HepG2 (cell line): ENCODE results near the gene PAQR6. TPM values are rescaled to one million over a fixed set of nuclear protein-coding genes. Genes with fewer than 3 reads are reported as not detected.

Source experiments
- FOXJ3 ChIP-seq: sonication (generic); formaldehyde crosslinking; IDR thresholded peaks from 2 replicates; pipeline ENCODE4 v1.4.0; 2020; ENCODE audit warnings: missing genetic modification reagents, mild to moderate bottlenecking, borderline replicate concordance
- HHEX ChIP-seq: IDR thresholded peaks from 2 replicates; pipeline ENCODE4 v1.6.1; 2016; ENCODE audit warnings: control low read depth
- IRF2 ChIP-seq: IDR thresholded peaks from 2 replicates; pipeline ENCODE4 v1.6.1; 2018; ENCODE audit warnings: missing genetic modification reagents, missing compliant biosample characterization
- ISX ChIP-seq: sonication (generic); formaldehyde crosslinking; conservative IDR thresholded peaks from 2 replicates; pipeline ENCODE4 v1.5.0; 2020; ENCODE audit warnings: missing genetic modification reagents
- JUNB ChIP-seq: sonication (generic); formaldehyde crosslinking; IDR thresholded peaks from 2 replicates; pipeline ENCODE4 v1.8.0; 2022; ENCODE audit warnings: missing genetic modification reagents, mild to moderate bottlenecking, borderline replicate concordance
- KLF11 ChIP-seq: IDR thresholded peaks from 2 replicates; pipeline ENCODE4 v1.6.1; 2016; ENCODE audit warnings: missing compliant biosample characterization
- MXD4 ChIP-seq: IDR thresholded peaks from 2 replicates; pipeline ENCODE4 v1.6.1; 2016; ENCODE audit warnings: mild to moderate bottlenecking, missing biosample characterization, missing genetic modification reagents
- SRSF9 ChIP-seq: fragments of 200-400 bp; formaldehyde crosslinking; IDR thresholded peaks from 2 replicates; pipeline ENCODE4 v1.6.1; 2018; ENCODE audit warnings: borderline replicate concordance, mild to moderate bottlenecking, low read depth, low read length; ENCODE audit not compliant: insufficient read depth, poor library complexity, severe bottlenecking
- TRIM24 ChIP-seq: sonication (generic); formaldehyde crosslinking; IDR thresholded peaks from 2 replicates; pipeline ENCODE4 v1.8.0; 2022; ENCODE audit warnings: mild to moderate bottlenecking, missing genetic modification reagents
- ZFP37 ChIP-seq: sonication (generic); formaldehyde crosslinking; IDR thresholded peaks from 2 replicates; pipeline ENCODE4 v1.4.0; 2020; ENCODE audit warnings: missing genetic modification reagents, borderline replicate concordance
- ZNF232 ChIP-seq: sonication (generic); formaldehyde crosslinking; IDR thresholded peaks from 2 replicates; pipeline ENCODE4 v1.4.0; 2020; ENCODE audit warnings: missing genetic modification reagents, borderline replicate concordance
- ZNF33B ChIP-seq: sonication (generic); formaldehyde crosslinking; IDR thresholded peaks from 2 replicates; pipeline ENCODE4 v1.5.1; 2020; ENCODE audit warnings: mild to moderate bottlenecking, missing genetic modification reagents
- polyA plus RNA-seq, 8 experiments: library from polyadenylated mRNA; depleted of rRNA in 3 of 8; stranded (reverse) in 7 of 8; unstranded in 1 of 8; fragments of >200 nt; fragmentation: Illumina TruSeq in 4 of 8; extraction: Trizol in 4 of 8; gene quantifications; 2 replicates each; pipeline versions ENCODE4 v1.2.1 to v1.2.3, GENCODE V29; 2011 to 2016; ENCODE audit warnings: low read depth in 4 of 8, missing spikeins in 1 of 8, mixed read lengths in 1 of 8; ENCODE audit not compliant: insufficient read depth in 1 of 8
- total RNA-seq, 5 experiments: library from RNA; depleted of rRNA; stranded (reverse); fragments of >200 nt; fragmentation: Illumina TruSeq; extraction: Trizol; gene quantifications; 2 replicates each; pipeline ENCODE4 v1.2.3, GENCODE V29; 2016; ENCODE audit warnings: low read depth in 1 of 5
- TF ChIP-seq, protein P1 (sequence below): sonication (generic); formaldehyde crosslinking; IDR thresholded peaks from 2 replicates; pipeline ENCODE4 v1.4.0; 2020; ENCODE audit warnings: missing genetic modification reagents
- TF ChIP-seq, protein P2 (sequence below): sonication (generic); formaldehyde crosslinking; IDR thresholded peaks from 2 replicates; pipeline ENCODE4 v1.4.0; 2020; ENCODE audit warnings: missing genetic modification reagents, borderline replicate concordance
- TF ChIP-seq, protein P3 (sequence below): sonication (generic); formaldehyde crosslinking; IDR thresholded peaks from 2 replicates; pipeline ENCODE4 v1.5.0; 2020; ENCODE audit warnings: mild to moderate bottlenecking, missing genetic modification reagents, borderline replicate concordance
- TF ChIP-seq, protein P4 (sequence below): sonication (generic); formaldehyde crosslinking; conservative IDR thresholded peaks from 2 replicates; pipeline ENCODE4 v1.4.0; 2020; ENCODE audit warnings: missing genetic modification reagents
- TF ChIP-seq, protein P5 (sequence below): sonication (generic); formaldehyde crosslinking; IDR thresholded peaks from 2 replicates; pipeline ENCODE4 v1.8.1; 2023; ENCODE audit warnings: mild to moderate bottlenecking, missing genetic modification reagents

Gene PAQR6
- total and polyA plus RNA-seq, 2 of the 13 experiments (the other 11 are each of a cell fraction or from before 2014, with no cell fraction given), result 0.82 to 1.4 TPM

DNA sequence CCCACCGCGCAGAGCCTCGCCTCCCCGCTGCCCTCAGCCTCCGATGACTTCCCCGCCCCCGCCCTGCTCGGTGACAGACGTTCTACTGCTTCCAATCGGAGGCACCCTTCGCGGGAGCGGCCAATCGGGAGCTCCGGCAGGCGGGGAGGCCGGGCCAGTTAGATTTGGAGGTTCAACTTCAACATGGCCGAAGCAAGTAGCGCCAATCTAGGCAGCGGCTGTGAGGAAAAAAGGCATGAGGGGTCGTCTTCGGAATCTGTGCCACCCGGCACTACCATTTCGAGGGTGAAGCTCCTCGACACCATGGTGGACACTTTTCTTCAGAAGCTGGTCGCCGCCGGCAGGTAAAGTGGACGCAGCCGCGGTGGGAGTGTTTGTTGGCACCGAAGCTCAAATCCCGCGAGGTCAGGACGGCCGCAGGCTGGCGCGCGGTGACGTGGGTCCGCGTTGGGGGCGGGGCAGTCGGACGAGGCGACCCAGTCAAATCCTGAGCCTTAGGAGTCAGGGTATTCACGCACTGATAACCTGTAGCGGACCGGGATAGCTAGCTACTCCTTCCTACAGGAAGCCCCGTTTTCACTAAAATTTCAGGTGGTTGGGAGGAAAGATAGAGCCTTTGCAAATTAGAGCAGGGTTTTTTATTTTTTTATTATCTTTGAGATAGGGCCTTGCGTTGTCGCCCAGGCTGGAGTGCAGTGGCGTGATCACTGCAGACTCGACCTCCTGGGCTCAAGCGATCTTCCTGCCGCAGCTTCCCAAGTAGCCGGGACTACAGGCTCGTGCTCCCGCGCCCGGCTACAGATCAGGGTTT lies 34.8 kb downstream of the PAQR6 start, which contains the start of gene PMF1 (continued):
- TF ChIP-seq, protein P1, sequence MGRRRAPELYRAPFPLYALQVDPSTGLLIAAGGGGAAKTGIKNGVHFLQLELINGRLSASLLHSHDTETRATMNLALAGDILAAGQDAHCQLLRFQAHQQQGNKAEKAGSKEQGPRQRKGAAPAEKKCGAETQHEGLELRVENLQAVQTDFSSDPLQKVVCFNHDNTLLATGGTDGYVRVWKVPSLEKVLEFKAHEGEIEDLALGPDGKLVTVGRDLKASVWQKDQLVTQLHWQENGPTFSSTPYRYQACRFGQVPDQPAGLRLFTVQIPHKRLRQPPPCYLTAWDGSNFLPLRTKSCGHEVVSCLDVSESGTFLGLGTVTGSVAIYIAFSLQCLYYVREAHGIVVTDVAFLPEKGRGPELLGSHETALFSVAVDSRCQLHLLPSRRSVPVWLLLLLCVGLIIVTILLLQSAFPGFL, result no peak
- TF ChIP-seq FOXJ3, result 0 out of 2 replicates have a peak, but pooled peaks have one; percentile 46
- no peak for TF ChIP-seq HHEX
- TF ChIP-seq ZNF33B (CRISPR knock-in tag), result 0 out of 2 replicates have a peak, but pooled peaks have one; percentile 53
- no peak for TF ChIP-seq ISX (CRISPR knock-in tag)
- no peak for TF ChIP-seq KLF11
- TF ChIP-seq IRF2, result peak; percentile 49; the same call in 1 of the 2 replicates
- no peak for TF ChIP-seq SRSF9
- peak; percentile 29; the same call in 1 of the 2 replicates for TF ChIP-seq MXD4 (CRISPR knock-in tag)
- TF ChIP-seq, protein P2, sequence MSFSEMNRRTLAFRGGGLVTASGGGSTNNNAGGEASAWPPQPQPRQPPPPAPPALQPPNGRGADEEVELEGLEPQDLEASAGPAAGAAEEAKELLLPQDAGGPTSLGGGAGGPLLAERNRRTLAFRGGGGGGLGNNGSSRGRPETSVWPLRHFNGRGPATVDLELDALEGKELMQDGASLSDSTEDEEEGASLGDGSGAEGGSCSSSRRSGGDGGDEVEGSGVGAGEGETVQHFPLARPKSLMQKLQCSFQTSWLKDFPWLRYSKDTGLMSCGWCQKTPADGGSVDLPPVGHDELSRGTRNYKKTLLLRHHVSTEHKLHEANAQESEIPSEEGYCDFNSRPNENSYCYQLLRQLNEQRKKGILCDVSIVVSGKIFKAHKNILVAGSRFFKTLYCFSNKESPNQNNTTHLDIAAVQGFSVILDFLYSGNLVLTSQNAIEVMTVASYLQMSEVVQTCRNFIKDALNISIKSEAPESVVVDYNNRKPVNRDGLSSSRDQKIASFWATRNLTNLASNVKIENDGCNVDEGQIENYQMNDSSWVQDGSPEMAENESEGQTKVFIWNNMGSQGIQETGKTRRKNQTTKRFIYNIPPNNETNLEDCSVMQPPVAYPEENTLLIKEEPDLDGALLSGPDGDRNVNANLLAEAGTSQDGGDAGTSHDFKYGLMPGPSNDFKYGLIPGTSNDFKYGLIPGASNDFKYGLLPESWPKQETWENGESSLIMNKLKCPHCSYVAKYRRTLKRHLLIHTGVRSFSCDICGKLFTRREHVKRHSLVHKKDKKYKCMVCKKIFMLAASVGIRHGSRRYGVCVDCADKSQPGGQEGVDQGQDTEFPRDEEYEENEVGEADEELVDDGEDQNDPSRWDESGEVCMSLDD (CRISPR knock-in tag), result 0 out of 2 replicates have a peak, but pooled peaks have one; percentile 24
- no peak for TF ChIP-seq JUNB (CRISPR knock-in tag)
- TF ChIP-seq ZFP37 (CRISPR knock-in tag), result no peak; the same call in 1 of the 2 replicates
- TF ChIP-seq ZNF232 (CRISPR knock-in tag), result no peak
- TF ChIP-seq, protein P3, sequence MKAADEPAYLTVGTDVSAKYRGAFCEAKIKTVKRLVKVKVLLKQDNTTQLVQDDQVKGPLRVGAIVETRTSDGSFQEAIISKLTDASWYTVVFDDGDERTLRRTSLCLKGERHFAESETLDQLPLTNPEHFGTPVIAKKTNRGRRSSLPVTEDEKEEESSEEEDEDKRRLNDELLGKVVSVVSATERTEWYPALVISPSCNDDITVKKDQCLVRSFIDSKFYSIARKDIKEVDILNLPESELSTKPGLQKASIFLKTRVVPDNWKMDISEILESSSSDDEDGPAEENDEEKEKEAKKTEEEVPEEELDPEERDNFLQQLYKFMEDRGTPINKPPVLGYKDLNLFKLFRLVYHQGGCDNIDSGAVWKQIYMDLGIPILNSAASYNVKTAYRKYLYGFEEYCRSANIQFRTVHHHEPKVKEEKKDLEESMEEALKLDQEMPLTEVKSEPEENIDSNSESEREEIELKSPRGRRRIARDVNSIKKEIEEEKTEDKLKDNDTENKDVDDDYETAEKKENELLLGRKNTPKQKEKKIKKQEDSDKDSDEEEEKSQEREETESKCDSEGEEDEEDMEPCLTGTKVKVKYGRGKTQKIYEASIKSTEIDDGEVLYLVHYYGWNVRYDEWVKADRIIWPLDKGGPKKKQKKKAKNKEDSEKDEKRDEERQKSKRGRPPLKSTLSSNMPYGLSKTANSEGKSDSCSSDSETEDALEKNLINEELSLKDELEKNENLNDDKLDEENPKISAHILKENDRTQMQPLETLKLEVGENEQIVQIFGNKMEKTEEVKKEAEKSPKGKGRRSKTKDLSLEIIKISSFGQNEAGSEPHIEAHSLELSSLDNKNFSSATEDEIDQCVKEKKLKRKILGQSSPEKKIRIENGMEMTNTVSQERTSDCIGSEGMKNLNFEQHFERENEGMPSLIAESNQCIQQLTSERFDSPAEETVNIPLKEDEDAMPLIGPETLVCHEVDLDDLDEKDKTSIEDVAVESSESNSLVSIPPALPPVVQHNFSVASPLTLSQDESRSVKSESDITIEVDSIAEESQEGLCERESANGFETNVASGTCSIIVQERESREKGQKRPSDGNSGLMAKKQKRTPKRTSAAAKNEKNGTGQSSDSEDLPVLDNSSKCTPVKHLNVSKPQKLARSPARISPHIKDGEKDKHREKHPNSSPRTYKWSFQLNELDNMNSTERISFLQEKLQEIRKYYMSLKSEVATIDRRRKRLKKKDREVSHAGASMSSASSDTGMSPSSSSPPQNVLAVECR (CRISPR knock-in tag), result peak; percentile 81
- TF ChIP-seq, protein P4, sequence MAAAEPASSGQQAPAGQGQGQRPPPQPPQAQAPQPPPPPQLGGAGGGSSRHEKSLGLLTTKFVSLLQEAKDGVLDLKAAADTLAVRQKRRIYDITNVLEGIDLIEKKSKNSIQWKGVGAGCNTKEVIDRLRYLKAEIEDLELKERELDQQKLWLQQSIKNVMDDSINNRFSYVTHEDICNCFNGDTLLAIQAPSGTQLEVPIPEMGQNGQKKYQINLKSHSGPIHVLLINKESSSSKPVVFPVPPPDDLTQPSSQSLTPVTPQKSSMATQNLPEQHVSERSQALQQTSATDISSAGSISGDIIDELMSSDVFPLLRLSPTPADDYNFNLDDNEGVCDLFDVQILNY, result peak; percentile 58; the same call in 1 of the 2 replicates
- TF ChIP-seq, protein P5, sequence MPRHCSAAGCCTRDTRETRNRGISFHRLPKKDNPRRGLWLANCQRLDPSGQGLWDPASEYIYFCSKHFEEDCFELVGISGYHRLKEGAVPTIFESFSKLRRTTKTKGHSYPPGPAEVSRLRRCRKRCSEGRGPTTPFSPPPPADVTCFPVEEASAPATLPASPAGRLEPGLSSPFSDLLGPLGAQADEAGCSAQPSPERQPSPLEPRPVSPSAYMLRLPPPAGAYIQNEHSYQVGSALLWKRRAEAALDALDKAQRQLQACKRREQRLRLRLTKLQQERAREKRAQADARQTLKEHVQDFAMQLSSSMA (CRISPR knock-in tag), result 0 out of 2 replicates have a peak, but pooled peaks have one; percentile 68
- TF ChIP-seq TRIM24 (CRISPR knock-in tag), result no peak
